Heart right ventricle (tissue), 16 donors: Measurements from ENCODE around the gene DTHD1. TPM values are rescaled to one million over a fixed set of nuclear protein-coding genes. Genes with fewer than 3 reads are reported as not detected.
A peak's percentile ranks its signal among the peaks of the same experiment; 100 is the strongest.

Source experiments
- ATAC-seq, 8 donors: fragments of 200-7000 bp; cut with Tn5 transposase; one replicate each; pipeline ENCODE4 v1.9.1; 2020; ENCODE audit warnings: mild to moderate bottlenecking in 8 of 8, moderate library complexity in 8 of 8, moderate number of reproducible peaks in 1 of 8
- DNase-seq, 2 donors: peaks; one replicate each; pipeline ENCODE4 v3.0.0-alpha.2; 2020
- H3K27ac ChIP-seq, 10 donors: fragments of 200-600 bp; sonication (generic) in 2 of 10; one replicate each; pipeline versions ENCODE4 v1.5.0 to v1.8.0; 2020 to 2022; ENCODE audit warnings: mild to moderate bottlenecking in 3 of 10
- H3K27me3 ChIP-seq, 7 donors: fragments of 200-600 bp; one replicate each; pipeline ENCODE4 v1.8.0; 2021 to 2022; ENCODE audit warnings: mild to moderate bottlenecking in 2 of 7
- H3K36me3 ChIP-seq, 9 donors: fragments of 200-600 bp; sonication (generic) in 1 of 9; one replicate each; pipeline versions ENCODE4 v1.5.0 to v1.8.0; 2020 to 2022; ENCODE audit warnings: mild to moderate bottlenecking in 2 of 9
- H3K4me1 ChIP-seq, 9 donors: fragments of 200-600 bp; sonication (generic) in 1 of 9; one replicate each; pipeline versions ENCODE4 v1.5.0 to v1.8.0; 2020 to 2022; ENCODE audit warnings: mild to moderate bottlenecking in 4 of 9
- H3K4me3 ChIP-seq, 10 donors: fragments of 200-600 bp; sonication (generic) in 2 of 10; one replicate each; pipeline versions ENCODE4 v1.5.0 to v1.8.0; 2020 to 2022; ENCODE audit warnings: mild to moderate bottlenecking in 7 of 10, moderate library complexity in 2 of 10
- H3K9me3 ChIP-seq, 11 donors: fragments of 200-600 bp in 10 of 11; sonication (generic) in 2 of 11; one replicate each; pipeline versions ENCODE4 v1.5.0 to v1.8.0; 2013 to 2022; ENCODE audit warnings: mild to moderate bottlenecking in 2 of 11, control low read depth in 1 of 11, moderate library complexity in 1 of 11
- WGBS, 2 donors: extraction: QIAGEN DNeasy Blood & Tissue Kit; methylation state at CpG; one replicate each; pipeline ENCODE4 v1.1.7; 2013; ENCODE audit warnings: inconsistent platforms in 1 of 2; 5-methylcytosine and 5-hydroxymethylcytosine counted together
- intact Hi-C, 10 donors: fragments of 100-400 bp; cut with DNase I; formaldehyde crosslinking; loops; one replicate each; pipeline versions ENCODE4 v1.11.1 to v1.14.2; 2022
- polyA plus RNA-seq, 2 donors: library from polyadenylated mRNA; stranded (reverse); fragments of 200-250 nt; gene quantifications; one replicate each; pipeline ENCODE4 v1.2.3, GENCODE V29; 2013
- total RNA-seq, 10 donors: library from RNA; stranded (reverse); fragmentation: NEBNext Ultra II Directional in 3 of 10; extraction: Animal tissue kit (Norgen Biotek cat#: 25700) in 3 of 10; gene quantifications; one replicate each; pipeline versions ENCODE4 v1.2.1 to v1.2.4, GENCODE V29; 2021 to 2023
- TF ChIP-seq, protein P1 (sequence below), 9 donors: fragments of 200-600 bp; sonication (generic) in 2 of 9; IDR thresholded peaks; one replicate each; pipeline versions ENCODE4 v1.5.0 to v1.8.0; 2021 to 2022; ENCODE audit warnings: antibody characterized with exemption in 9 of 9, mild to moderate bottlenecking in 5 of 9, moderate library complexity in 1 of 9
- donor health status: Arrhythmogenic right ventricular cardiomyopathy.
- donor health status: ischemic (EF 13 %, LVEDD 7.1; RV severe dilation, severe dysfunction).
- donor health status: healthy with polysubstance abuse.
- donor health status: DM: no; HTN: yes; CAD: no.
- donor health status: DM: no; HTN: no; CAD: no.
- donor health status: ischemic (EF 25% LVEDD 6.9; RV normal size, moderate dysfunction).
- donor health status: ischemic (EF 25% LVEDD 5.7; RV mildly dilated, moderate dysfunction).
- donor health status: healthy.
- donor health status: DM: yes; HTN: yes; CAD: no.
- donor health status: Ischemic cardiomyopathy.
- donor health status: ischemic (EF 35%, LVEDD 5.7; RV mildly dilated, moderate dysfunction).
- donor health status: nonischemic (EF 11% LVEDD 7.7; RV severe dilation, severe dysfunction).
- donor health status: DM: yes; HTN: yes; CAD: no.
- donor health status: PGD.
- donor health status: ischemic (EF 29% LVEDD 5.4; RV normal size, mild dysfunction).
- donor health status: nonischemic (EF 23%, LVEDD 6.1; RV moderate dilation, normal function).

Gene DTHD1
- total and polyA plus RNA-seq, 12 donors = 0.10 to 0.60 (median 0.13) TPM; not detected in 9

DNA sequence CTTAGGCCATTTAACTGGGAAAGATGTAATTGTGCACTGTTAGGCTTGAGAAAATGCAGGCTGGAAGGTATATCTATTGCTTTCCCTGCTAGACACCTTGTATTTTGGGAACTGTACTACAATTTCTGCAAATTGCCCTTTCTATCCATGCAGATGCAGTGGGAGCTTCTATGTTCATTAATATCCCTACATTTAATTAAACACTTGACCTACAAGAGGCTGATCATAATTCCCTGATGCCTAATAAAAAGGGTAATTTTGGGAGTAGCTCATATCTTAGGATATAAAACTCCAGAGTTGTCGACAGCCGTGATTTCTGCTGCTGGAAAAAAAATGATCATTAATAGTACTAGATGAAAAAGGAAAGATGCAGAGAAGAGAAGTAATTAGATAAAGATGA is 19.7 kb downstream of the DTHD1 start:
- TF ChIP-seq, protein P1, sequence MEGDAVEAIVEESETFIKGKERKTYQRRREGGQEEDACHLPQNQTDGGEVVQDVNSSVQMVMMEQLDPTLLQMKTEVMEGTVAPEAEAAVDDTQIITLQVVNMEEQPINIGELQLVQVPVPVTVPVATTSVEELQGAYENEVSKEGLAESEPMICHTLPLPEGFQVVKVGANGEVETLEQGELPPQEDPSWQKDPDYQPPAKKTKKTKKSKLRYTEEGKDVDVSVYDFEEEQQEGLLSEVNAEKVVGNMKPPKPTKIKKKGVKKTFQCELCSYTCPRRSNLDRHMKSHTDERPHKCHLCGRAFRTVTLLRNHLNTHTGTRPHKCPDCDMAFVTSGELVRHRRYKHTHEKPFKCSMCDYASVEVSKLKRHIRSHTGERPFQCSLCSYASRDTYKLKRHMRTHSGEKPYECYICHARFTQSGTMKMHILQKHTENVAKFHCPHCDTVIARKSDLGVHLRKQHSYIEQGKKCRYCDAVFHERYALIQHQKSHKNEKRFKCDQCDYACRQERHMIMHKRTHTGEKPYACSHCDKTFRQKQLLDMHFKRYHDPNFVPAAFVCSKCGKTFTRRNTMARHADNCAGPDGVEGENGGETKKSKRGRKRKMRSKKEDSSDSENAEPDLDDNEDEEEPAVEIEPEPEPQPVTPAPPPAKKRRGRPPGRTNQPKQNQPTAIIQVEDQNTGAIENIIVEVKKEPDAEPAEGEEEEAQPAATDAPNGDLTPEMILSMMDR (IDR thresholded peaks at IDR 0.05) = no peak
- intact Hi-C loops = no loop called here
- H3K27ac ChIP-seq = no peak overlapping the region
- H3K4me1 ChIP-seq = peaks cover 0 to 23% (median 0%) of the 10 kb centered on the region in 9 donors
- H3K27me3 ChIP-seq = no peaks in the 10 kb centered on the region
- H3K36me3 ChIP-seq = no peaks in the 10 kb centered on the region
- no peak overlapping the region for H3K4me3 ChIP-seq
- DNase-seq (no peak), ATAC-seq (no peak)
- no peaks in the 10 kb centered on the region for H3K9me3 ChIP-seq
- 87 to 93% methylated on average over 2 of the region's 2 CpGs for WGBS, 2 donors

DNA sequence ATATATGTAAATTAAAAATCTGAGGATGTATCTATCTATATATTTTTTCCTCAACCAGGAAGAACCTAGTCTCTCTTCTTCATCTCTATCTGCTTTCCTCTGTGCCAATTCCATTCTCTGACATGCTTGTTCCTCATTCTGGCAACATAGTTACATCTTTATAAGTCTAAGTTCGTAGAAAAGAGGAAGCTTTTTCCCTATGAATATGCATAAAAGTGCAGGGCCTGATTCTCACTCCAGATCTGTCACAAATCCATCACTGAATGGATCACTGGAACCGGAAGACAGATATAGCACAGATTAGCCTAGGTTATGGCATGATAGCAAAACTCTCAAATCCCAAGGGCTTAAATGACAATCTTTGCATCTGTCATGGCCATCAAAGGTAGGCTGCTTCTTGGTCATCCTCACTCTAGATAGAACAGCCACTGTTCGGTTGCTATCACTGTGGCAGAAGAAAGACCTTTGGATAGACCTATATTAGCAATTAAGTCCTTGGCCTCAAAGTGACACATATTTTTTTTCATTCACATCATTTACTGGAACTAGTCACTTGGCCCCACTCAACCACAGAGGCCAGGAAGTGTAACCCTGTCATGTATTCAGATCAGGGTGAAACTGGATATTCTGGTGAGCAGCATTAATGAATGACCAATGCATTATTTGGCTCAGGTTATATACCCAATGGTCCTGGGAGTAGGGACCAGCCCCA is 22.2 kb downstream of the DTHD1 start:
- Histone ChIP-seq H3K27me3 (no peaks in the 10 kb centered on the region), H3K27ac (peak overlapping the region in 1 of 10 donors; percentile 46), H3K4me3 (no peak overlapping the region), H3K9me3 (no peaks in the 10 kb centered on the region), H3K36me3 (no peaks in the 10 kb centered on the region), H3K4me1 (peaks cover 0 to 23% (median 0%) of the 10 kb centered on the region in 9 donors)
- no peak for ATAC-seq
- intact Hi-C loops = no loop called here
- TF ChIP-seq, protein P1 (IDR thresholded peaks at IDR 0.05) = no peak
- no peak for DNase-seq
- WGBS, 2 donors = 59 to 80% methylated on average over 3 of the region's 3 CpGs

DNA sequence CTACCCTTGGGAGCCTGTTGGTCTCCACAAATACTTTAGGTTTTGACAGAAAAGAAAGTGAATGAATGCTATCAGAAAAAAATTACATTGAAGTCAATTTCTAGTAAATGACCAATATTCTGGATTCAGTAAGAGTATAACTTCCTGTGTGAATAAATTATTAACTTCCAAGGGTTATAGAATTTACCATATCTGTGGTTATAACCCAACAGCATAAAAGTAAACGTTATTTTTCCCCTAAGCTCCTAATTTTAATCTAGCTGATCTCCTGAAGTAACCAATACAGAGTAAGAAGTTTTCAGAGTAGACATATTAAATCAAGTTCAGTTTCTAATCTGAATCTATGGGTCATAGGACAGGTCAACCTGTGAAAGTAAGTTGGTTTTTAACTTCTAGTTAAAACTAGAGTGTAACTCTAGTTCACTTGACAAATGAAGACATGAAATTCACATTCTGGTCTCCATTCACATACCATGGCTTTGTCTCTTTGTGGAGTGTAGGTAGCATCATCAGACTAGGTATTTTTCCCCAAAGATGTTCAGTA is 22.8 kb downstream of the DTHD1 start:
- H3K27me3 ChIP-seq = no peaks in the 10 kb centered on the region
- intact Hi-C loops = no loop called here
- TF ChIP-seq, protein P1 (IDR thresholded peaks at IDR 0.05) = no peak
- H3K36me3 ChIP-seq = no peaks in the 10 kb centered on the region
- H3K4me1 ChIP-seq = peaks cover 0 to 23% (median 0%) of the 10 kb centered on the region in 9 donors
- H3K4me3 ChIP-seq = no peak overlapping the region
- H3K27ac ChIP-seq = peak overlapping the region in 1 of 10 donors; percentile 46
- DNase-seq = no peak
- ATAC-seq = no peak
- WGBS, 2 donors = 60 to 80% methylated on average over 1 of the region's 1 CpG
- no peaks in the 10 kb centered on the region for H3K9me3 ChIP-seq

DNA sequence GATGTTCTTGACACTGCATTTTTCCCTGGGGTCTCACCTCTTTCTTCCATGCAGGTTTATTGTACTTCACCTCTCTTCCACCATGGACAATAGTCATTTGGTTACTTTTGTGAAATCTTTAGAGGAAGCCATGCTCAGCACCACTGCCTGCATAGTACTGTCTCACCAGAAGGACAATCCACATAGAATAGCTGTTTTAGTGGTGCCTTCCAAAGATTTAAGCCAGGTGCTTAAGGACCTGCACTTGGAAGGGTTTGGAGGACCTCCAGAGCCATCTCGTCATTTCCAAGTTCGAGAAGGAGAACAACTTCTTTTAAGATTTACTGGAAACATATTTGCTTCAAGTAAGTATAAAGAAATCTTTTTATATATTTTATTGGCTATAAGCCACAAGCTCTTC is 26.7 kb downstream of the DTHD1 start:
- Histone ChIP-seq H3K27me3 (no peaks in the 10 kb centered on the region), H3K36me3 (no peaks in the 10 kb centered on the region), H3K4me3 (no peak overlapping the region), H3K4me1 (peaks cover 0 to 54% (median 0%) of the 10 kb centered on the region in 9 donors), H3K27ac (no peak overlapping the region), H3K9me3 (no peaks in the 10 kb centered on the region)
- intact Hi-C loops = no loop called here
- TF ChIP-seq, protein P1 (IDR thresholded peaks at IDR 0.05) = no peak
- ATAC-seq (no peak), DNase-seq (no peak)
- 56 to 69% methylated on average over 2 of the region's 2 CpGs for WGBS, 2 donors
